ENCODE measurements around the gene ERBB2. TPM values are rescaled to one million over a fixed set of nuclear protein-coding genes. Genes with fewer than 3 reads are reported as not detected.
"Not testable (repeated sequence)": the region's sequence is repeated elsewhere in the genome, so short reads cannot be mapped to it uniquely, and the experiment has no call there.

ERBB2 gene
- total RNA-seq, 1 donor from 2014 or later: 64.2 TPM

- intact Hi-C loops (cut with DNase I): no loop called here
- no peak for ATAC-seq (ENCODE audit: poor library complexity)
- DNase-seq: no peak
These were observed 63.4 kb downstream of the ERBB2 start for GRCh38 chr17:39763051-39763820.

GRCh38 chr17:39764171-39764570 lies 64.3 kb downstream of the ERBB2 start:
- ATAC-seq (ENCODE audit: poor library complexity); DNase-seq; intact Hi-C loops (cut with DNase I): not testable (repeated sequence)

- no peak for DNase-seq
- intact Hi-C loops (cut with DNase I): no loop called here
- ATAC-seq (ENCODE audit: poor library complexity): no peak
These were observed 65.3 kb downstream of the ERBB2 start for GRCh38 chr17:39765175-39765574.

- DNase-seq (no peak), ATAC-seq (ENCODE audit: poor library complexity) (no peak)
- intact Hi-C loops (cut with DNase I): no loop called here
These were observed 65.9 kb downstream of the ERBB2 start for GRCh38 chr17:39765766-39766165.

- DNase-seq: no peak
- no peak for ATAC-seq (ENCODE audit: poor library complexity)
- intact Hi-C loops (cut with DNase I): no loop called here
These were observed 67.3 kb downstream of the ERBB2 start for GRCh38 chr17:39767147-39767546.

- intact Hi-C loops (cut with DNase I): no loop called here
These were observed 70.2 kb downstream of the ERBB2 start for GRCh38 chr17:39769974-39770587.

GRCh38 chr17:39772415-39772814 lies 72.6 kb downstream of the ERBB2 start:
- DNase-seq (no peak), ATAC-seq (ENCODE audit: poor library complexity) (no peak)
- intact Hi-C loops (cut with DNase I): no loop called here

More at GRCh38 chr17:39769974-39770587, 70.2 kb downstream of the ERBB2 start:
- ATAC-seq (ENCODE audit: poor library complexity) (no peak), DNase-seq (no peak)

- intact Hi-C loops (cut with DNase I): no loop called here
- no peak for ATAC-seq (ENCODE audit: poor library complexity)
These were observed 73.4 kb downstream of the ERBB2 start for GRCh38 chr17:39772987-39773934.

GRCh38 chr17:39774047-39774446 lies 74.2 kb downstream of the ERBB2 start:
- ATAC-seq (ENCODE audit: poor library complexity) (no peak), DNase-seq (no peak)
- intact Hi-C loops (cut with DNase I): no loop called here

More at GRCh38 chr17:39772987-39773934, 73.4 kb downstream of the ERBB2 start:
- no peak for DNase-seq

- intact Hi-C loops (cut with DNase I): no loop called here
These were observed 75.2 kb downstream of the ERBB2 start for GRCh38 chr17:39775031-39775430.

GRCh38 chr17:39776252-39776651 lies 76.4 kb downstream of the ERBB2 start:
- ATAC-seq (ENCODE audit: poor library complexity) (no peak), DNase-seq (no peak)
- intact Hi-C loops (cut with DNase I): no loop called here

More at GRCh38 chr17:39775031-39775430, 75.2 kb downstream of the ERBB2 start:
- no peak for DNase-seq
- ATAC-seq (ENCODE audit: poor library complexity): no peak

- ATAC-seq (ENCODE audit: poor library complexity): no peak
- no peak for DNase-seq
These were observed 77.9 kb downstream of the ERBB2 start for GRCh38 chr17:39777534-39778365.

More at GRCh38 chr17:39777534-39778365, 77.9 kb downstream of the ERBB2 start:
- intact Hi-C loops (cut with DNase I): no loop called here

Small RNA genes within 50 kb of the gene (microRNA-seq; reads per million reads assigned to microRNA genes)
- gene MIR4728: not detected

Other genes starting within 250 kb of the ERBB2 start
- 21.2 TPM for gene MED1, start 248.8 kb upstream of the ERBB2 start, total RNA-seq
- 16.7 TPM for gene CDK12, start 238.6 kb upstream of the ERBB2 start, total RNA-seq
- not detected for gene NEUROD2, start 92.1 kb upstream of the ERBB2 start, total RNA-seq
- gene PPP1R1B, start 73.1 kb upstream of the ERBB2 start, total RNA-seq: 0.35 TPM
- gene STARD3, start 62.9 kb upstream of the ERBB2 start, total RNA-seq: 13.9 TPM
- gene TCAP, start 34.7 kb upstream of the ERBB2 start, total RNA-seq: 5,900 TPM
- gene PNMT, start 31.6 kb upstream of the ERBB2 start, total RNA-seq: 7.1 TPM
- 10.0 TPM for gene PGAP3, start 12.0 kb upstream of the ERBB2 start, total RNA-seq
- 50.4 TPM for gene MIEN1, start 30.5 kb downstream of the ERBB2 start, total RNA-seq
- 2.2 TPM for gene GRB7, start 37.9 kb downstream of the ERBB2 start, total RNA-seq
- 0.22 TPM for gene IKZF3, start 164.2 kb downstream of the ERBB2 start, total RNA-seq
- gene ZPBP2, start 168.1 kb downstream of the ERBB2 start, total RNA-seq: not detected
- 1.8 TPM for gene GSDMB, start 218.6 kb downstream of the ERBB2 start, total RNA-seq
- gene ORMDL3, start 227.5 kb downstream of the ERBB2 start, total RNA-seq: 37.5 TPM
- gene LRRC3C, start 227.7 kb downstream of the ERBB2 start, total RNA-seq: not detected

Measured in Right ventricle myocardium superior (tissue), 1 donor.